ENCODE data around the gene SUMO3.
A peak's percentile ranks its signal among the peaks of the same experiment; 100 is the strongest.

SUMO3 gene

DNA sequence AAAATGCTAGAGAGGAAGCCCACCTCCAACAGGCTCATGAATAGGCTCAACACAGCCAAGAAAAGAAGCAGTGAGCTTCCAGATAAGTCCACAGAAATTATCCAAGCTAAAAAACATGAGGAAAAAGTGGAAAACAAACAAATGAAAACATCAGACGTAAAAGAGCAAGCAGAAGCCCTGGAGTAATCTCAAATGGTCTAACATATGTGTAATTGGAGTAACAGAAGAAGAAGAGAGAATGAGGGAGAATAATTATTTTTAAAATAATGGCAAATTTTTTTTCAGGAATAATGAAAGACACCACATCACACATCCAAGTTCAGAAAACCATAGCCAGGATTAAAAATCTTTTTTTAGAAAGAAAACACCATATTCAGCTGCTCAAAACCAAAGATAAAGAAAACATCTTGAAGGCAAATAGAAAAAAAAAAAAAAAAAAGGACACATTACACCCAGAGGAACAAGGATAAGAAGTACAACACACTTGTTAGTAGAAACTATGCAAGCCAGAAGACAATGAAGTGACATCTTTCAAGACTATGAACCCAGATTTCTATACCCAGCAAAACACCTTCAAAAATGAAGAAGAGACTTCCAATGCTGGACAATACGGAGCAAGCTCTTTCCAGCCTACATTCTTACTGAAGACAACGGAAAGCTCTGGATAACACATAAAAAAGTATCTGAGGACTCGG is 10.6 kb upstream of the SUMO3 start:
- no peak for DNase-seq (ENCODE audit: low read depth)

DNA sequence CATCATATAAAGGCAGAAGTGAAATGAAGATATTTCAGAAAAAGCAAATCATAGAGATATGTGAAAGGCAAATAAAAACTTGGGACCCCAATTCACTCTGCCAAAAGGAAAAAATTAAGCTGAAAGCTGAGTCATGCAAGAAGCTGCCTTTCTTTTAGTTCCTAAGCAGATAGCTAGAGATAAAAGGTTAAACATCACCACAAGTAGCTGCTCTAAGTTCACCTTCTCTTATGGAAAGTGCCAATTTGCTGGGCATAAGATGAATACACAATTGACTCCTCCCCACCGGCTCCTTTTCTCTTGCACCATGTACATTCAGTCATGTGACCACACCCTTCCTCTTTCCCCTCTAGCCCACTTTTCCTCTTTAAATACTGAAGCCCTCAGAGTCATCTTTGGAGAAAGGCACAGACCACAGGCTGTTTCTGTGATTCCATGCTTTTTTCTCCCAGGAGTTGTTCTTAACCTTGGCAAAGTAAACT is 5.4 kb upstream of the SUMO3 start:
- no peak for DNase-seq (ENCODE audit: low read depth)

DNA sequence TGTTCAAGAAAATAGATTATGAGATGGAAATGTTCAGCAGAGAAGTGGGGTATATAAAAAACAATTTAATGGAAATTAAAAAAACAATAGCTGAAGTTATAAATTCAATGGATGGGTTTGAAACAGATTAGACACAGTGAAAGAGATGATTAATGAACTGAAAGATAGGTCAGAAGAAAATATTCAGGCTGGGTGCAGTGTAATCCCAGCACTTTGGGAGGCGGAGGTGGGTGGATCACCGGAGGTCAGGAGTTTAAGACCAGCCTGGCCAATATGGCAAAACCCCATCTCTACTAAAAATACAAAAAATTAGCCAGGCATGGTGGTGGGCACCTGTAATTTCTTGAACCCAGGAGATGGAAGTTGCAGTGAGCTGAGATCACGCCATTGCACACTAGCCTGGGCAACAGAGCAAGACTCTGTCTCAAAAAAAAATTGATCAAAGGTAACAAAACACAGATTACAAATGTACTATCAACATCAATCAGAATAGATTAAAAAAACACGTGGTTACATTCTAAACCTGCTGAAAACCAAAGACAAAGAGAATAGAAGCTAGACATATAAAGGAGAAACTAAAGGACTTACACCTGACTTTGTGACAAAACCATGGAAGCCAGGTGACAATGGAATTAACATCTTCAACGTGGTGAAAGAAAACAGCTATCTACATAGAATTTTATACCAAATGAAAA is 4.8 kb upstream of the SUMO3 start:
- DNase-seq (ENCODE audit: low read depth), result no peak

DNA sequence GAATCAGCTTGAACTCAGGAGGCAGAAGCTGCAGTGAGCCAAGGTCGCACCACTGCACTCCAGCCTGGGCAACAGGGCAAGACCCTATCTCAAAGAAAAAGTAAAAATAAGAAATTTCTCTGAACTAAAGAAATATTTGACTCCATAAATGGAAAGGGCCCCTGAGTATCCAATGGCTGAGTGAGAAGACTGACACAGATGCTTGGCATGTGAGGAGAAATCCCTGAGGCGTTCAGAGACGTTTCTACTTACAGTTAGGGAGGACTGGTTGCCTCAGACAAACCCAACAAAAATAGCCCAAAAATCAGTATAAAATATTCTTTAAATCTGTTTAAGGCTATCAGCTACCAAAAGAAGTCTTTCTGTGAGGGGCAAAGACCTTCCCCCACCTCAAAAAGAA is 3.0 kb upstream of the SUMO3 start:
- peak; percentile 24 for DNase-seq (ENCODE audit: low read depth)

DNA sequence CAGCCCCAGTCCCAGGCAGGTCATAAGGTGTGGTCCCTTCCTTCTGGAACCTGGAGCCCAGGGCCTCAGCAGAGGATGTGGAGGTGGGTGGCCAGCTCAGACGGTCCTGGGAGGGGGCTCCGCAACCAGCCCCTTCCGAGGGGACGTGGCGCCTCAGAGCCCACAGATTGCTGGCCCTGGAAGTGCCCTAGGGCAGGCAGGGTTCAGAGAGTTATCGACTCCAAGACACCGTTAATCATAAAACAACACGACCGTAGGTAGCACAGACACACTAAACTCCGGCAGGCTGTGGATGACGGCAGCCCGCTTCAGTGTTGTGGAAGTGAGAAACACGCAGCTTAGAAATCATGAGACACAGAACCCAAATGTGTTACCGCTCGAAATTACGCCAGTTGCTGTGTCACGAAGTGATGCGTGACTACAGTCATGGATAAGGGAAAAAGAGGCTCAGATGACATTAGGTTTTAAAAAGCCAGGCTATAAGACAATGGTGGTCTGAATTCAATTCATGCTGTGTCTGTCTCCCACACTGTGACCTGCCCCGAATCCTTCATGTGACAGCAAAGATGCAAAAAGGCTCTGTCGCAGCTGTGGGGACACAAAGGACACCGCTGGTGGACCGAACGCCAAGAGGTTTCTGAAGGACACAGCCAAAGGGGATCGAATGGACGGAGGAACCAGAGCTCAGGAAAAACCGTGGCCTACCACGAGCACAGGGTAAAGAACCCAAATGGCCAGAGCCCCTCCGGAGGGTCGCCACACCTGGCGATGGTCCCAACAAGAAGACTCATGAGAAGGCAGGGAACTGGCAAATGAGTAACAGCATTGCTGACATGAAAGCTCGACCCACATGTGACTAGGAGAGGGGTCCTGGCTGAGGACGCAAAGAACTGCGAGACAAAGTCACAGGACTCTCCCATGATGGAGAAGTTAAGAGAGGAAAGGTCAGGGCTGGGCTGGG is 1.7 kb upstream of the SUMO3 start:
- DNase-seq (ENCODE audit: low read depth), result no peak

DNA sequence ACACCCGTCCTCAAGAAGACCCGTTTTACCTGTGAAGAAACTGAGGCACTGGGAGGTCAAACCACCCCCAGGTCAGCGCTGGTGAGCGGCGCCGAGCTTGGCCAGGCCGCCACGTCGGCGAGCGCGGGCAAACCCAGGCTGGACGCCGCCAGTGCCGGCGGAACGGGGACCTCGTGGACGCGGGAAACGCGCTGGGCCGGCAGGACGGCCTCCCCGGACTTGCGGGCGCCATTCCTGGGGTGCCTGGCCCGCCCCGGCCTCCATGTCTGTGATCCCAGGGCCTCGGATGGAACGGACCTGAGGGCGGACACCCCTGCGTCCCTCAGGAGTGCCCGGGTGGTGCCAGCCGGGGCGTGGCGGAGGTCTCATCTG is 764 bp upstream of the SUMO3 start:
- DNase-seq (ENCODE audit: low read depth), result no peak

DNA sequence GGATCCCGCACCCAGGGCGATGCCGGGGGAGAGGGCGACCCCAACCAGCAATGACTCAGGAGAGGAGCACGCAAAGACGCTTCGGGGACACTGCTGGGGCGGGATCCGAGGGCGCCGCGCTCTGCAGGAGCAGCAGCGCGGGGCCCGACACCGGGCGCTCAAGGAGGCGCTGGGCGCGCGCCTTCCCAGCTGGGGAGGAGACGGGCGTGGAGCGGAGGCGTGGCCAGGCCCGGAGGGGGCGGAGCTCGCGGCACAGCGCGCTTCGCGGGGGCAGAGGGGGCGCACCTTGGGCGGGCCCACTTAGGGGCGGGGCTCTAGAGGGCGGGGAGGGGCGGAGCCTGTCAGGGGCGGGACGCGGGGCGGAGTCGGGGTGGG is 369 bp downstream of the SUMO3 start:
- DNase-seq (ENCODE audit: low read depth), result peak; percentile 88

DNA sequence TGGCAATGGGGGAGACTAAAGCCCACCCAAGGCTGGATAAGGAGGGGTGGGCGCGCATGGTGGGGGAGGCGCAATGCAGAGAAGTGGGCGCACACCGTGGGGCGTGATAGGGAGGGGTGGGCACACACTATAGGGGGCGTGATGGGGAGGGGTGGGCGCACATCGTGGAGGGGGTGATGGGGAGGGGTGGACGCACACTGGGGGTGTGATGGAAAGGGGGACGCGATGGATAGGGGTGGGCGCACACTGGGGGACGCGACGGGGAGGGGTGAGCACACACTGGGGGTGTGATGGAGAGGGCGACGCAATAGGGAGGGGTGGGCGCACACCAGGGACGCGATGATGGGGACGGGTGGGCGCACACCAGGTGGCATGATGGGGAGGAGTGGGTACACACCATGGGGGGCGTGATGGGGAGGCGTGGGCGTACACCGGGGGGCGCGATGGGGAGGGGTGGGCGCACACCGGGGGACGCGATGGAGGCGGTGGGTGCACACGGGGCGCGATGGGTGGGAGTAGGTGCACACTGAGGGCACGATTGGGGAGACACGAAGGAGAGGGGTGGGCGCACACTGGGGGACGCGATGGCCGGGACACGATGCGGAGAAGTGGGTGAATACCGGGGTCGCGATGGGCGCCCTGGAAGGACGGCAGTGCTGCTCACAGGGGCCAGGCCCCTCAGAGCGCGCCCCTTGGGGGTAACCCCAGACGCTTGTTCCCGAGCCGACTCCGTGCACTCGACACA is 929 bp downstream of the SUMO3 start:
- DNase-seq (ENCODE audit: low read depth), result no peak

DNA sequence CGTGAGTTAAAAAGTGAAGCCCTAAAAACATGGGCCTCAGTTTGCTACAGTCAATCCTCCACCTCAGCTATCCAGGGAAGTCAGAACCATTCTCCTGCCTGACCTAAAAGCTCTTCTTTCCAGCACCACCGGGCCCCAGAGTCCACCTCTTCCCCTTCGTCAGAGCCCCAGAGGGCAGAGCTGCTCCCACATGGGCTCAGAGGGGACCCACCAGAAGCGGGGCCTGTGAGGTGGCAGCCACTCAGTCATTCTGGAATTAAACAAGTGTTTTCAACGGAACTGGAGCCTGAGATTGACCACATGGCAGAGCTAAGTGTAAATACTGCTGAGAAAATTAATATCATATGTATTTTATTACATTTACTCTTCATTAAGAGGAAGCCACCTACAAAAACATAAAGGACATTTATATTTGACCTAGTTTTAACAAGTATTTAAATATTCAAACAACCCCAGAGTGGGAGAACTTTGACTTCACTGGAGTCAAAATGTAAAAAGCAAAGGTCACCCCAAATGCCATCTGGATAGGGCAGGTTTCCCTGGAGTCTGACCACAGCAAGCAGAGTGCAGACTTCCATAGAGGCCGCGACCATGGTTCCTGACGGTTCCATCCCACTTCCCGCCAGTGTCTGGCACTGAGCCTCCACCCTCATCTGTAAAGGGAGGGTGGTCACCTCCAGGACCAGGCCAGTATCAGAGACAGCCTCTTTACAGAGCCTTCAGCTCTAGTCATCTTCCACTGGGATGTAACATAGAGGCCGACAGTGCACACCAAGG is 1.8 kb downstream of the SUMO3 start:
- no peak for DNase-seq (ENCODE audit: low read depth)

DNA sequence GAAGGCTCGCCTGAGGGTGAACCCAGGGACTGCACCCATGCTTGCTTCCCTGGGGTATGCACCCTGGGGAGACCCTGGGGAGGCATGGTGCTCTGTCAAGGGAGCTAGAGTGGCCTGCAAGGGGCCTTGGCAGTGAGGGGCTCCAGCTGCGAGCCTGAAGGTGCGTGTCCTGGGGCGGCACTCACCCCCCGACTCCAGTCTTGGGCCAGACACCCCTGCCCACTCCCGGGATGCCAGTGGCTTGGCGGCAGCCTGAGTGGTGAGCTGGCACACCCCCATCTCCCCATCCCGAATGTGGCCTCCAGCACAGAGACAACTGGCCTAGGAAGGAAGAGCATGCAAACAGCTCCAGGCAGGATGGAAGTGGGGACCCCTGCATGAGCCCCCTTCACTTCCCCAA is 2.6 kb downstream of the SUMO3 start:
- no peak for DNase-seq (ENCODE audit: low read depth)

DNA sequence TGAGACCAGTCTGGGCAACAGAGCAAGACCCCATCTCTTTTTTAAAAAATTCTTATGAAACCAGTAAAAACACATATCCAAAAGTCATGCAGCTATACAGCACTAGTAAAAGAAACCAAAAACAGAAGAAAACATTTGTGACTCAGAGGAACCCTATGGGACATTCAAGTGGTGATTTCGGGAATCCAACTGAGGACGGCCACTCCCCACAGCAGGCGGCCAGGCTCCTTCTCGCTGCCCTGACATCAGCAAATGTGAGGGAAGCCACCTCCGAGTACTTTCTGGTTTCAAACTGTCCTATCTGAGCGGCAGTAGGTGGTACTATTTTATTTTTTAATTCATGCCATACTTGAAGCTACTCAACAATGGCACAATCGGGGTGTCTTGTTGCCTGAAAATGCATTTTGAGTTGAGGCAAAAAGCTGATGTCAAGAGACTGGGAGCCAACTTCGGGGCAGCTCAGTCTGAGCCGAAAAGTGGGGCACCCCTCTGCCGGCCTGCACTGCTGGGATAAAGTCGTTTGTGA is 3.3 kb downstream of the SUMO3 start:
- DNase-seq (ENCODE audit: low read depth), result no peak

DNA sequence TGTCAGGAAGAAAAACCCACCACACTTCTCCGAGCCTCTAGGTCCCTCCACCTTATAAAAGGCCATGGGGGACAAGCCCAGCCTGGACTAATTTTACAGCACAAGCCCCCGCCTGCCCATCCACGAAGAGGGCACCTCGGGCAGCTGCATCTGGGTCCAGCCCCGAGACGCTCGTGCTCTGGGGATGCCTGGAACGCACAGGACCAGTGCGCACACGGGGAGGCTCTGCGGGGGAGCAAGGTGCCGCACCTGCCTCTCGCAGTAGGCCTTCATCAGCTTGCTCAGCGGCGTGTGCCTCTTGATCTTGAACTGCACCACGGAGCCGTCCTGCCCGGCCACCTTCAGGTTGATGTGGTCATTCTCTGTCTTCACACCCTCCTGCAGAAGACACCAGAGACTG is 4.1 kb downstream of the SUMO3 start:
- no peak for DNase-seq (ENCODE audit: low read depth)

DNA sequence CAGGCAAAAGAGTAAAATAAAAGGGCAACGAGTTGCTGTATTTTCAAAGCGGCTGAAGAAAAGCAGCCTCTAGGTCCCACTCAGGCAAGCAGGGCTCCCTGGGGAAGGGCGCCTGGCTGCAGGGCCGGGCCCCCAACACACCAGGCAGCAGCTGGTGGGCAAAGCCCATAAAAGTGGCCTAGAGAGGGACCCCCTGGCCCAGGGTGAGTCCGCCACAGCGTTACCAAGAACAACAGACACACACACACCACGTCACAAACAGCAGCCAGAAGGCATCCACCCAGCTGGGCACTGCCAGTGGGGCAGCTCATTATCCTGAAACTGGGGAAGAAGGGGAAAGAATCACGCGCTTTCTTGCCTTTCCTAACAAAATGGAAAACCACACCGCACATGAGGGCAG is 4.7 kb downstream of the SUMO3 start:
- no peak for DNase-seq (ENCODE audit: low read depth)

DNA sequence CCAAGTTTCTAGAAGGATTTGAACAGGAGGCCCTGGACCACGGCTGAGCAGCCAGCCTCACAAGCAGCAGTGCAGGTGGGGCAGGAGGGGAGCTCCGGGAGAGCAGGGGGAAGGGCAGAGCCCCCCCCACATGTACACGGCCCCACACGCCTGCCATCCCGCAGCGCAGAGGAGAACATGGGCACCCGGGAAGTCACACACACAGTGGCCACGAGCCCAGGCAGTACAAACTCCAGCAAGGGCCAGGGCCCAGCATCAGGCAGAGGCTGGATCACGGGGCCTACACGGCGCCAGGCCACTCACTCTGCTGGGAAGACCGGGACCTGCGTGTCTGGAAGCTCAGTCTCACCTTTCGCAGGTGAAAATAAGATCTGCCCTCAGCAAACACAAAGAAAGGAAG is 5.2 kb downstream of the SUMO3 start:
- no peak for DNase-seq (ENCODE audit: low read depth)

DNA sequence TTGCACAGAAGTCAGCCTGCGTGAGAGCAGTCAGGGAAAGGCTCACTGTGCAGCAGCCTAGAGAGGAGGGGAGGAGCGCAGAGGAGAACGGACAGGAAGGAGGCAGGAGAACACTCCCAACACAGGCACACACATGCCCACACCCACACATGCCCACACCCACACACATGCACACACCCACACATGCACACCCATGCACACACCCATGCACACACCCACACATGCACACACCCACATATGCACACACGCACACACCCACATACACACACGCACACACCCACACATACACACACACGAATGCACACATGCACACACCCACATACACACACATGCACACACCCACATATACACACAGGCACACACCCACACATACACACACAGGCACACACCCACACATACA is 7.1 kb downstream of the SUMO3 start:
- DNase-seq (ENCODE audit: low read depth), result no peak

DNA sequence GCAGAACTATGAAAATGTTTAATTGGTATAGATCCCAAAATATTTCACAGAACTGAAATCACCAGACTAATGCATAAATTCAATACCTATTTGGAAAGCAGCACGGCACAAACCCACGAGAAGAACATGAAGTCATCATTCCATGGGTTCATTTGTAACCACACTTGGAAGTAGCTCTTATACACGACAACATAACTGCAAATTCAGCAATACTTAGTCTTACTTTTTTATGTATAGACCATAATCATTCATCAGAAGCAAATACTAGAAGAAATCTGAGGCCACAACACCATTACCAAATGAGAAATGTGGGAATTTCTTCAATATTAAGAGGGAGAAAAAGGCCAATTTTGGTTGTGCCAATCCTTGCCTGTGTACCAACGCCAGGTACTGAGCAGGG is 12.0 kb downstream of the SUMO3 start:
- no peak for DNase-seq (ENCODE audit: low read depth)

DNA sequence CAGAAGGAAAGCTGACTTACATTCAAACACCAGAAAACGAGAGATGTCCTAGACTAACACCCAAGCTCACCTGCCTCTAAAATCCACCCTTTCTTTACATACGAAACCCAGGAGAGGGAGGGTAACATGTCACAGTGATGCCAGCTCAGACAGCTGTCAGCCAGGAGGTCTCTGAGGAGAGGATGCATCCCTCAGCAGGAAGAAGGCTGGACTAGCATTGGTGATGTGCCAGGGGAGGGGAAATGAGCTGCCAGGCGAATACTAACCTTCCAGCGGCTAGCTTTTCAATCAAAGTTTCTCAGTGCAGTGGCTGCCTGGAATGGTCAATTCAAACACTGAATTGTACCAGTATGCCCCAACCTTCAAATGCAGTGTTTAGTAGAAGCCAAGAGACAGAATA is 12.6 kb downstream of the SUMO3 start:
- DNase-seq (ENCODE audit: low read depth), result no peak

DNA sequence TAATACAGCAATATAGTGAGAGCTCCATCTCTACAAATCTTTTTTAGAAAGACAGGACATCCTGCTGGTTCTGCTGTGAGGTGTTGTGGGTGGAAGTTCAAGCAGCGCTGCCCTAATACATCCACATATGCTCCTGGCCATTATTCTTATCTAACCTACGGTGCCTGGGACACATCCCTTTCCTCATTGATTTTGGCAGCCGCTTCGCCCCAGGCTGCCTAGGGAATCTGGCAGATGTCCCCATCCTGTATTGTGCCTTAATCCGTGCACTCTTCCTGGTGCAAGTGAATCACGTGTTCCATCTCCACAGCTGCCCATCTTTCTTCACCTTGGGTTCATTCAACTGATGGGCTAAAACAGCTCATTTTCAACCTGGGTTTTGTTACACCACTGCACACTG is 13.1 kb downstream of the SUMO3 start:
- no peak for DNase-seq (ENCODE audit: low read depth)

DNA sequence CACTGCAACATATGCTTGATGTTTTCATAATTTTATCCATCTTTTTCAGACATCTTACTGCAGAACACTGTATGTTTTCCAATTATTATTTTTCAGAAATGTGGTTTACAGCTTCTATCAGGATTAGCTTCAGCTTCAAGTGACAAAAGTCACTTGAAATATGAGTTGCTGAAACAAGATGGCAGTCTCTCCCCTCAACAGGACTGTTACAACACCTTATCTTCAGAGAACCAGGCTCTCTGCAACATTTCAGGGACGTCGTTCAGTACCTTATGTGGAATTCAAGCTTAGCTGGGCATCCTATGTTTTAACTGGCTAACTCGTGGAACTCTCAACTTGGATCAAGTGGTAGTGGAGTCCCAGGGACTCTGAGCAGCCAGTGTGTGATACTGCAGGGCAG is 14.2 kb downstream of the SUMO3 start:
- DNase-seq (ENCODE audit: low read depth), result no peak

DNA sequence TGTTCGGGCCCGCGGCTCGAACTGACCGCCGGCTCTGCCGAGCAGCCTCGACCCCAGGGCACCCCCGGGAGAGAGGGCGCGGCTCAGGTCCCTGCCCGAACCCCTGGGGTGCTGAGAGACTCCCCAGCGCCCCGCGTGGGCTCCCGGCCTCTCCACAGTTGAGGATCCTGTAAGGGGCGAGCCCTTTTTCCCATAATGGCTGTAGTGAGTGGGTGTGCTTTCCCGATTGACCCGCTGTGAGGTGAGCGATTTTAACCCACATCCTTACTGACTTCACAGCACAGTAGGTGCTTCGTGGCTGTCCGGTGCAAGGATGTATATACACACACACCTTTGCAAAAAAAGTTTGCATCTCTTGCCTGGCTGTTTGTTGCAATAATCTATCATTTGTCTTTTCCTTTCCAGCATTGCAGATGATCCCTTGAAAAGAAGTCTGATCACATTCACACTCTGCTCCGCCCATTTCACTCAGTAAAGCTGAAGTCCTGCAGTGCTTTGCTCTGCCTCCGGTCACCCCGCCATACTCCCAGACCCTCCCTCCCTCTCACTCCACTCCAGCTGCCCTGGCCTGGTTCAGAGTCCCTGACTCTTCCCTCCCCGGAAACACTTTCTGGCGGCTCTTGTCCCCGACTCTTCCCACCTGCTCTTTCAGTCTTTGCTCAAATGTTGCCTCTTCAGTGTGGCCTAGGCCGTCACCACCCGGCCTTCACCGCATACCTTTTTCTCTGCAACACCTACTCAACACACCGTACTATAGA is 15.3 kb downstream of the SUMO3 start:
- DNase-seq (ENCODE audit: low read depth), result no peak

Measured in fibroblast of gingiva (primary cell).